ENCODE measurements around the gene SLC25A22. TPM values are rescaled to one million over a fixed set of nuclear protein-coding genes. Genes with fewer than 3 reads are reported as not detected.

SLC25A22 gene
- total and polyA plus RNA-seq, 9 of the 15 experiments (the other 6 are each of a cell fraction or from before 2014, with no cell fraction given): 0.41 to 55.4 (median 11.4) TPM

GRCh38 chr11:838441-839279 is 40.6 kb upstream of the SLC25A22 start (continued):
- TF ChIP-seq RHOXF2B (CRISPR knock-in tag; conservative IDR thresholded peaks at IDR 0.05) (no peak), TAF9B (IDR thresholded peaks at IDR 0.05; ENCODE audit: partially characterized antibody) (no peak), ZNF77 (CRISPR knock-in tag; IDR thresholded peaks at IDR 0.05) (no peak), ZNF311 (CRISPR knock-in tag; IDR thresholded peaks at IDR 0.05) (no peak), TRIM28 (IDR thresholded peaks at IDR 0.05) (no peak), CBFB (CRISPR knock-in tag; IDR thresholded peaks at IDR 0.05) (no peak), POLR2AphosphoS2 (IDR thresholded peaks at IDR 0.05; ENCODE audit: low read length) (no peak; the same call in 1 of the 2 replicates), ZBED1 (IDR thresholded peaks at IDR 0.05) (no peak), NR1H2 (CRISPR knock-in tag; IDR thresholded peaks at IDR 0.05) (no peak), ZNF507 (tag; conservative IDR thresholded peaks at IDR 0.05) (no peak), DPF2 (IDR thresholded peaks at IDR 0.05) (no peak), ARID1B (IDR thresholded peaks at IDR 0.05) (peak; percentile 20; the same call in 1 of the 2 replicates), BRF2 (IDR thresholded peaks at IDR 0.05; ENCODE audit: borderline replicate concordance, insufficient read depth, insufficient read length) (no peak), DNMT1 (IDR thresholded peaks at IDR 0.05) (no peak), TAL1 (IDR thresholded peaks at IDR 0.05) (no peak), SPI1 (IDR thresholded peaks at IDR 0.05; ENCODE audit: borderline replicate concordance, low read depth, low read length) (no peak), ZNF146 (CRISPR knock-in tag; IDR thresholded peaks at IDR 0.05; ENCODE audit: unreplicated experiment) (no peak), ARHGAP35 (IDR thresholded peaks at IDR 0.05; ENCODE audit: partially characterized antibody) (no peak), RBM14 (IDR thresholded peaks at IDR 0.05; ENCODE audit: borderline replicate concordance, insufficient read depth, low read depth, low read length) (no peak), SREBF2 (CRISPR knock-in tag; IDR thresholded peaks at IDR 0.05) (no peak)
- TF ChIP-seq, protein P1, sequence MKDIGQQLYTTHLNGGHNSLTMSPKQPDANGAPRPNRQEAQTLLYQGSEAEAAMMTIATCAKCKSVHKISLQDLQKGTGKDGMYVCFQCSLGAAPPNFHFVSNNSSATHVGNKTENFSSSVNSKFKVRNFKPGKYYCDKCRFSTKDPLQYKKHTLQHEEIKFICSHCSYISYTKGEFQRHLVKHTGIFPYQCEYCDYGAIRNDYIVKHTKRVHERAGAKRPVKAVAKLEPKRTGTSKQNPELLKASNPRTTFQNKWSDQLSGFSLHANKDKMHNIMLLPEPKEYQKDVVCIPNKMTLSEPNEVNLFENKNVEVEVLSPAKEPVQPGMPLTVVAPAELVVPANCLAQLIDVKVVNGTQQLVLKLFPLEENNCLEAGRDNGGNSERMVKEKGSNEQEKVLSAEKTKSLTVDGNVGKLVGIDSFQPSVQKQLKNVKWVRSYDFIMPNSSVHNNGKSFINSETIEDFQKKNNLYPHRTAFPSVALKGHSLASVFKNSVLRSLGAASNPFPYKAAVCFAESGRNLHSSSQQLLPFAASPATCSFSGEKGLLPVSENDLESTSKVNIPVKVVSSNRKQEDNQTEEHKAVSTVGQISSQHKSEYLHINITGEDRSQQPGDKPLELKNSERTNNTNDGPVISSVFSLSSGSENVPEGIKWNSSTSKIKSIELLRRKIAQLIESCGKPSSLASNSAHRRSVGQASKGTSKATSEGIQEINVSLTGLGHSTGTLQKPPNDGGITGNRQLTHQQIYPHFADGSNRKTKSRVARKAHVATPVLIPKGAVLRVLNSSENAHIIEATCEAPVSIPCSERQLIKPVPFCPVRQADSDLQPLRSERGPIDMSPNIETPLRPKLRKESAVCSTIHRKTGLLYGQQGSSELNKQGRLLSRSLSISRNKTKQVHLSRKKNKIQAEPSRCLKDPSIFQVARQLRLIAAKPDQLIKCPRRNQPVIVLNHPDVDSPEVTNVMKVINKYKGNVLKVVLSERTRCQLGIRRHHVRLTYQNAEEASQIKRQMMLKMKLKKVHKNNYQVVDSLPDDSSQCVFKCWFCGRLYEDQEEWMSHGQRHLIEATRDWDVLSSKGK (CRISPR knock-in tag; IDR thresholded peaks at IDR 0.05): no peak
- TF ChIP-seq, protein P2, sequence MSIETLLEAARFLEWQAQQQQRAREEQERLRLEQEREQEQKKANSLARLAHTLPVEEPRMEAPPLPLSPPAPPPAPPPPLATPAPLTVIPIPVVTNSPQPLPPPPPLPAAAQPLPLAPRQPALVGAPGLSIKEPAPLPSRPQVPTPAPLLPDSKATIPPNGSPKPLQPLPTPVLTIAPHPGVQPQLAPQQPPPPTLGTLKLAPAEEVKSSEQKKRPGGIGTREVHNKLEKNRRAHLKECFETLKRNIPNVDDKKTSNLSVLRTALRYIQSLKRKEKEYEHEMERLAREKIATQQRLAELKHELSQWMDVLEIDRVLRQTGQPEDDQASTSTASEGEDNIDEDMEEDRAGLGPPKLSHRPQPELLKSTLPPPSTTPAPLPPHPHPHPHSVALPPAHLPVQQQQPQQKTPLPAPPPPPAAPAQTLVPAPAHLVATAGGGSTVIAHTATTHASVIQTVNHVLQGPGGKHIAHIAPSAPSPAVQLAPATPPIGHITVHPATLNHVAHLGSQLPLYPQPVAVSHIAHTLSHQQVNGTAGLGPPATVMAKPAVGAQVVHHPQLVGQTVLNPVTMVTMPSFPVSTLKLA (conservative IDR thresholded peaks at IDR 0.05): peak; percentile 82 to 85
- TF ChIP-seq, protein P3, sequence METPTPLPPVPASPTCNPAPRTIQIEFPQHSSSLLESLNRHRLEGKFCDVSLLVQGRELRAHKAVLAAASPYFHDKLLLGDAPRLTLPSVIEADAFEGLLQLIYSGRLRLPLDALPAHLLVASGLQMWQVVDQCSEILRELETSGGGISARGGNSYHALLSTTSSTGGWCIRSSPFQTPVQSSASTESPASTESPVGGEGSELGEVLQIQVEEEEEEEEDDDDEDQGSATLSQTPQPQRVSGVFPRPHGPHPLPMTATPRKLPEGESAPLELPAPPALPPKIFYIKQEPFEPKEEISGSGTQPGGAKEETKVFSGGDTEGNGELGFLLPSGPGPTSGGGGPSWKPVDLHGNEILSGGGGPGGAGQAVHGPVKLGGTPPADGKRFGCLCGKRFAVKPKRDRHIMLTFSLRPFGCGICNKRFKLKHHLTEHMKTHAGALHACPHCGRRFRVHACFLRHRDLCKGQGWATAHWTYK (CRISPR knock-in tag; IDR thresholded peaks at IDR 0.05): no peak

Measured in K562 (cell line).